GM04503 (cell line): ENCODE measurements around the gene SPINK8.
A peak's percentile ranks its signal among the peaks of the same experiment; 100 is the strongest.

Source experiments
- DNase-seq: peaks from one replicate; pipeline ENCODE4 v3.0.0-alpha.2; 2012; ENCODE audit warnings: low read depth

SPINK8 gene

GRCh38 chr3:48320996-48321395 is 12.5 kb downstream of the SPINK8 start:
- no peak for DNase-seq

DNA sequence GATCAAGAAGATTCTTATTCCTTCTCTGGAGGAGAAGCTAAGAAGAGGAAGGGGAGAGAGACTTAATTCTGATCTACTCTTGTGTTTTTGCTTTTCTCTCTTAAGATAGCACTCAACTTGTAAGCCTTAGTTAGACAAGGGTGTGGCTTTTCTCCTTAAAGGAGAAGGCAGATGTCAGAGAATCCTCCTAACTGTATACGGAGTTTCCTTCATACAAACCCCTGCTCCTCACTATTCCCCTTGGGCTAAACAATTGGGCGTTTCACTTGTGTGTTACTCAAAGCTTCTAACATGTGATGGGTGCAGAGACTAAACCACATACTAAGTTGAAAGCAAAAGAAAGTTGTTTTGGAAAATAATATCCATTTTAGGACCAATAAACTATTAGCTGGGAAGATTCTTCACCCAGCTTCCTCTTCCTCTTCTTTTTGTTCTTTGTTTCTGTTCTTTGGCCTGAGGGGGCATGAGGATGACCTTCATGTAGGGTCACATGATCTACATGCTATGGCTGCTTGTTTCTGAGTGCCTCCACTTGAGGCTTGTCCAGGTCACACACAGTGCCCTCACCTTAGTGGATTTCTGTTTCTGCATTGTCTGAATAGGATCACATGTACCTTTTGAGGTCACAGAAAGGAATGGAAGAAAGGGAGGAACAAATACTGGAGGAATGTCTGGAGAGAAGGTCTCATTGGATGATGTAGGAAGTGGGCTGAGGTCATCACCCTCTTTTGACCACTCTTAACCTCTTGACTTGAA is 14.6 kb downstream of the SPINK8 start:
- DNase-seq = no peak

DNA sequence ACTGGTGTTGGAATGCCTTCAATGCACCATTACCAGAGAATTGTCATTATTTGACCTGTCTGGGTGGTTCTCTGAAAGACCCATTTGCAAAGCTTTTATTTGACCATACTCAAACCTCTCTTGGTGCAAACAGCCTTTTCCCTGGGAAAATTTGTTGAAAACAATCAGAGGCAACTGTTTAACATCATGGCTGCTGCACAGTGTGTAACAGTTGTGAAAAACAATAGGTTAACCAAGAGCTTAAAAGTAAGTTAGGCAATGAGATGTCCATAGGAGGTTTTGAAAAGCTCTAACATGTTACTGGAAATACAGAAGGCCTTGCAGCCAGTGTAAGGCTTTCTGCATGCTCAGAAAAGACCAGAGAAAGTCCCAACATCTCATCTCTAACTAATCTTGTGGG is 18.9 kb downstream of the SPINK8 start:
- DNase-seq = no peak

DNA sequence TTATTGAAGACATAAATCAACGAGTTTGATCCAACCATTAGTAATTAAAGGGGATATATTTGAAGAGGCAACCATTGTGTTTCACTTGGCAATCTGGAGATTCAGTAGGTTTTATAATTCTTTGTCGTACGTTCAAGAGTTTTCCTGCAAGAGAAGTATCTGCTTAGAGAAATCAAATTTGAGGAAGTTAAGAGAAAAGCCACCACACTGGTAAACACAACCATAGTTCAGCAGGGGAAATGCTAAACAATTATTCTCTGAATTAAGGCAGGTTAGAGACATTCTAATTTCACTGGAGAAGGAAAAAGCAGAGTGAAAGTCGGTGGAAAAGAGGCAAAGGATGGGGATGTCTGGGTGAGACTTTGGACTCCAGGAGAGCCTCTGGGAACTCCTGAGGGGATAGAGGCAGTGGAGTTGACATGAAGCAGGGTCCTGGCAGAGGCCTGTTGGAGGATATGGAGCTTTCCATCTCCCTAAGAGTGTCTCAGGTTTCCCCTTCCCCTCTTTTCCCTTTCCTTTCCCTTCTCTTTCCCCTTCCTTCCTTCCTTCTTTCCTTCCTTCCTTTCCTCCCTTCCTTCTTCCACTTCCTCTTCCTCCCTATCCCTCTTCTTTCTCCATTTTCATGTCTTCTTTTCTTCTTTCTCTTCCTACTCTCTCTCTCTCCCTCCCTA is 26.5 kb downstream of the SPINK8 start:
- DNase-seq = no peak

DNA sequence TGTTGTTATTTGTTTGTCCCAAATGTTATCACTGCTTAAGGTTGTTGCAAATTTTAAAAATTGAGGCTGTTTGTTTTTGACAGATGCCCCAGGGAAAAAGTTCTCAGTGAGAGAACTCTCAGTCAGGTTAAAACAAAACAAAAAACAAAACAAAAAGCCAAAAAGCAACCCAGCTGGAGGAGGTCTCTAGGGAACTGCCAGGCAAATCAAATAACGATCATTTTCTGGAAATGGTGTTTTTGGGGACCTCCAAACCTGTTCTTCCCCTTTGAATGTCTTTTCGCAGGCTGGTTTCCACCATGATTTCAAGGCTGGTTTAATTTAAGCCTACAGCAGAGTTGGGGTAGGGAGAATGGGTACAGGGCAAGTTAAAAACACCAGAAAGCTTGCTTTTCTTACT is 27.2 kb downstream of the SPINK8 start:
- DNase-seq = no peak

DNA sequence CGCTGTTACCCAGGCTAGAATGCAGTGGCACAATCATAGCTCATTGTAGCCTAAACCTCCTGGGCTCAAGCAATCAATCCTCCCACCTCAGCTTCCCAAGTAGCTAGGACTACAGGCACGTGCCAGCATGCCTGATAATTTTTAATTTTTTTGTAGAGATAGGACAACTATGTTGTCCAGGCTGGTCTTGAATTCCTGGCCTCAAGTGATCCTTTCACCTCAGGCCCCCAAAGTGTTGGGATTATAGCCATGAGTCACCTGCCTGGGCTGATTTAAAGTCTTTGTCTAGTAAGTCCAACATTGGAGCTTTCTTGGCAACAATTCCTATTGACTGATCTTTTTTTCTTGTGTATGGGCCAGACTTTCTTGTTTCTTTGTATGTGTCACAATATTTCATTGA is 28.1 kb downstream of the SPINK8 start:
- no peak for DNase-seq

GRCh38 chr3:48303021-48303420 is 30.4 kb downstream of the SPINK8 start:
- DNase-seq = no peak

DNA sequence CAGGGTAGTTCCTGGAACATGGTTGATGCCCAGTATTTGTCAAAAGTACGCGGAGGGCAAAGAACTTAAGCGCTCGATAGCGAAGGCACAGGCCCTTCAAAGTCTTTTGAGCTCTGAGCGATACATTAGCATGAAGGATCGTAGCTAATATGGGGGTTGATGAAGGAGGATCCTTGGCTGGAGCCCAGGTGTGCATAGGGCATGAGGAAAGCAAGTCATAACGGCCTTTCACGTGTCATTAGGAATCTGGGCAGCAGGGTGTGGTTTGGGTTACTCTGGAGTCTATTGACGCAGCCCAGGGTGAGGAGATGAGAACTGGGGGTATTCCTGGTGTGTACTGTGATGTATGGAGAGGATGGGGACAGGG is 31.7 kb downstream of the SPINK8 start:
- peak; percentile 15 for DNase-seq

DNA sequence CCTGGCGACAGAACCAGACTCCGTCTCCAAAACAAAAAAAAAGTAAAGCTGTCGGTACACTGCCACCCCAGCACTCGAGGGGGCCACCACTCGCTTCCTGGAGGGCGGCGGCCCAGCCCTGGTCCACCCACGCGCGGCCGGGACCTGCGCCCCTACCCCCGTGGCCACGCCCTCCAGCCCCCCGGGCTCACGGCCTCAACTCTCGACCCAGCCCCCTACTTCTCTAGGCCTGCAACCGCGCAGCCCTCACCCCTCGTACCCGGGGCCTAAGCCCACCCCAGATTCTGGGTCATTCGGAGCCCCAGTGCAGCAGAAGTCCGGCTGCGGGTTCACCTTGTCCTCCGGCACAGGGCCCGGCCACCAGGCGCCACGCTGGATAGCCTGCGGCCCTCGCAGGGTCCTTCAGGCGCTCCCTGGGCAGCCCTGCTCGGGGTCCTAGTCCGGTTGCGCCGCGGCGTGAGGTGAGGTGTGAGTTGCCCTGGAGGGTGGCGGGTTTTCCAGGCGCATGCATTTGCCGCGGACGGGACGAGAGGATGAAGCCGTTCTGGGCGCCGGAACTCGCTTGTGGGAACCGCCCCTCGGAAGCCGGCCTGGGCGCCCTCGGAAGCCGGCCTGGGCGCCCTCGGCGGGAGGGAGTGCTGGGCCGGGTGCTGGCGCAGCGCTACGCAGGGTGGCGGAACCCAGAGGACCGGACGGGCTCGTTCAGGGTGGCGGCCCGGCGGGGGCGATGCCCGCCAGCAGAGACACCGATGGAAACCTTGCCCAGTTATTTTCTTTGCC is 32.3 kb downstream of the SPINK8 start, which contains the start of gene NME6:
NME6 (minus strand) TSS at position 348 of the 780 bp plus-strand sequence.
- DNase-seq = peak; percentile 48

DNA sequence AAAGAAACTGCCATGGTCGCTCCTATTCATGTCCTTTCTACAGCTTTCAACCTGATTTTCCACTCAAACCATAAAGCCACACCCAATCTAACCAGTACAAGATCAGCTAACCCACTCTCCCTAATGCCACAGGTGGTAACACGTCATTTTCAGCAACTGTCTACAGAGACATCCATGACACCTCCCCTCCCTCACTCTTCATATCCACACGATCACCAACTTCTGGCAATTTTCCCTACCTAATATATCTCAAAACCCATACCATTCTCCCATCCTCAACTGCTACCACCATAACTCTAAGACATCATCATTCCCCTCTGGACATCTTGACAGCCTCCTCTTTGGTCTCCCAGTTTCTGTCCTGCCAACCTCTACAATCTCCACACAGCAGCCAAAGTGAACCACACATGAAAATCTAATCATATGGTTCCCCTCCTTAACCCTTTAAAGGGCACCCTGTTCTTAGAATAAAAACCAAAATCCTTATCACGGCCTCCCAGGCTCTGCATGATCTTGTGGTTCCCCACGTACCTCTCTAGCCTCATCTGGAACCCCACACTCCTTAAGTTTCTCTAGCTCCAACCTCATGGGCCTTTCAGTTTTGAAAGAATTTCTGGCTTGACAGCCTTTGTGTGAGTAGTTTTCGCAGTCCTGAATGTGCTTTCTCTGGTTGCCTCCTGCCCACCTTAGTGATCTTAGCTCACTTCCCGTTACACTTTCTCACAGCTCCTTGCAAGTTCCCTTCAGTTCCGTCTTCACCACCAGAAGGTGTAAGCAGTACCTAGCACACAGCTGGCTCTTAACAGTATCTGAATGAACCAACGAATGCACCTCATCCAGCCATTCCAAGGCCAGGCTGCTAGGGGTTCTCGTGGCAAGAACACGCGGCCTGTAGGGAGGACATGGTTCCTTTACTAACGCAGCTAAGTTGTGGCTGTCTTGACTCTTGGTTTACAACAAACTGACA is 33.4 kb downstream of the SPINK8 start:
- no peak for DNase-seq

DNA sequence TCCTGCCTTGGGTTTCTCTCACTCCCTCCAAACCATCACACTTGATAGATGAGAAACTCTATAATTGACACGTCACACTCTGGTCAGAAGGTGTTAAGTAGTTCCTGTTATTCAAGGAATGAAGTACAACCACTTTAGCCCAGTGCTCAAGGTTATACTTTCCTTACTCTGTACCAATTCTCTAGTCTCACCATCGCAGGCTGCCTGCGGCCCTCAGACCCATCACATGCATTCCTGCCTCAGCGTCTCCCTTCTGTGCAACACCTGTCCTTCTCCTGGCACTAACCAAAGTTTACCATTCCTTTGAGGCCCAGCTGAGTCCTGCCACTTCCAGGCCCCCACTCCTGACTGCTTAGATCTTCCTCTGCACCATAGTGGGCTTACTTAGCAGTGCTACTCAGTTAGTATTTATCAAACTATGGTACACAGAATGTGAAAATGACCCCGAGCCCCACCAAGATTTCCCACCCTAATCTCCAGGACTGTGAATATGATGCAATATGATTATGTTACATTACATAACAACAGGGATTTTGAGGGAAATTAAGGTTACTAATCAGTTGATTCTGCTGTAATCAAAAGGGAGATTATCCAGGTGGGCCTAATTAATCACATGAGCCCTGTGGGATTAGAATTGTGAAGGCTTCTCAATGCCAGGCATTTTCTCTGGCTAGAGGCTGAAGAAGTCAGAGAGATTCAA is 36.2 kb downstream of the SPINK8 start:
- no peak for DNase-seq

- DNase-seq = no peak
Measured at GRCh38 chr3:48296699-48297098, 36.8 kb downstream of the SPINK8 start.

GRCh38 chr3:48294611-48295263 is 38.7 kb downstream of the SPINK8 start:
- DNase-seq = no peak

DNA sequence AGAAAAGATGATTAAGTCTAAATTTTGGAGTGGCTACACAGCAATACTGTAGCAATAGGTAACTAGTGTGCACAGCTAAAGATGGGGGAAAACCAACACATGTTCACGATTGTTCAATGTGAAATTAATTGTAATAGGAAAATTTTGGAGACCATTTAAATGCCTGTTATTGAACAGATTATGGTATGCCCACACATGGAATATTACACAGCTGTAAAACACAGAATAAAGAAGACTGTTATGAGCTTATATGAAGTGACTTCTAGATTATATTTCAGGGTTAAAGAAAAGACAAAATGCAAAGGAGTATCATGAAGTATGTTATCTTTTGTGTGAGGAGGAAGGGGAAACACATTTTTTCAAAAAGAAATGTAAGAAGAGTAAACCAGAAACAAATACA is 43.8 kb downstream of the SPINK8 start:
- no peak for DNase-seq

GRCh38 chr3:48287034-48287433 is 46.4 kb downstream of the SPINK8 start:
- no peak for DNase-seq

GRCh38 chr3:48286308-48286707 is 47.2 kb downstream of the SPINK8 start:
- DNase-seq = no peak

DNA sequence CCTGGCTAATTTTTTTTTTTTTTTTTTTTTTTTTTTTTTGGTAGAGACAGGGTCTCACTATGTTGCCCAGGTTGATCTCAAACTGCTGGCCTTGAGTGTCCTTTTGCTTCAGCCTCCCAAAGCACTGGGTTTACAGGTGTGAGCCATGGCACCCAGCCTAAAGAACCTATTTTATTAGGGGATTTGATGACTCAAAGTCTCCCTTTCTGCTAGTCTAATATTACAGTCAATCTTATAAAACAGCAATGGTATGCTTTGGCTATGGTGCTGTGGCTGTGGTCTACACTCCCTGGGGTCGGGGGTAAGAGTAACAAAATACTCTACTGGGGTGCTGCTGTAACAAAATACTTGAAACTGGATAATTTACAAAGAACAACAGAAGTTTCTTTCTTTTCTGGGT is 47.8 kb downstream of the SPINK8 start:
- DNase-seq = no peak

DNA sequence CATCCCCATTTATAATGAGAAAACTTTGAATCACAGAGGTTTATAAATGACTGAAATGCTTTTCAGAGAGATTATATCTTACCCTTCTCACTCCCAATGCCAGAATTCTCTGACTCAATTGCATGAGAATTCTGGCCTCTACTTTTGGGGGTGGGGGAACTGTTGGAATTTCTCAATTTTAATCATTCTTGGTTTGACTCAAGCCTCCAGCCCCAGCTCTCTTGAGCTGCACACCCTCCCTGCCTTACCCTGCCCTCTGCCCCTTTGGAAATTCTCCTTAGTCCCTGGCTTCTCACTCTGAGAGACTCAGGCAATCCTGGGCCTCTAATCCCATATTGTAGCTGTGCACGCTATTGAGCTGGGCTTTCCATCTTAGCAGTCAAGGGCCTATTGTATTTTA is 48.3 kb downstream of the SPINK8 start:
- peak; percentile 36 for DNase-seq

DNA sequence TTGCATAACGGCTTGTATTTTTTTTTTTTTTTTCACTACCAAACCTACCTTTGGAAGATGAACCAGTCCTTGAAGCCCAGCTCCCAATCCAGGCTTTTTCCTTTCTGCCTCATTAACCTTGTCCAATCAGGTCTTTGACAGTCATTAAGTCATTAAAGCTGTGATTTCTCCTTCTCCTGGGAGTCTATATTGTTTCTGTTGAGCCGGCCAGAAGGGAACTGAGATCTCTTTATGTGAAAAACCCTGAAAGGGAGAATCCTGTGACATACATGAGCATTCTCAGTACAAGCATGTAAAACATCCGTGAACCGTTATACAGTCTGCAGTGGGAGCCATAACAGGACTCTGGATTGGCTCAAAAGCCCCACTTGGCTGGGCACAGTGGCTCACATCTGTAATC is 52.6 kb downstream of the SPINK8 start:
- DNase-seq = no peak

DNA sequence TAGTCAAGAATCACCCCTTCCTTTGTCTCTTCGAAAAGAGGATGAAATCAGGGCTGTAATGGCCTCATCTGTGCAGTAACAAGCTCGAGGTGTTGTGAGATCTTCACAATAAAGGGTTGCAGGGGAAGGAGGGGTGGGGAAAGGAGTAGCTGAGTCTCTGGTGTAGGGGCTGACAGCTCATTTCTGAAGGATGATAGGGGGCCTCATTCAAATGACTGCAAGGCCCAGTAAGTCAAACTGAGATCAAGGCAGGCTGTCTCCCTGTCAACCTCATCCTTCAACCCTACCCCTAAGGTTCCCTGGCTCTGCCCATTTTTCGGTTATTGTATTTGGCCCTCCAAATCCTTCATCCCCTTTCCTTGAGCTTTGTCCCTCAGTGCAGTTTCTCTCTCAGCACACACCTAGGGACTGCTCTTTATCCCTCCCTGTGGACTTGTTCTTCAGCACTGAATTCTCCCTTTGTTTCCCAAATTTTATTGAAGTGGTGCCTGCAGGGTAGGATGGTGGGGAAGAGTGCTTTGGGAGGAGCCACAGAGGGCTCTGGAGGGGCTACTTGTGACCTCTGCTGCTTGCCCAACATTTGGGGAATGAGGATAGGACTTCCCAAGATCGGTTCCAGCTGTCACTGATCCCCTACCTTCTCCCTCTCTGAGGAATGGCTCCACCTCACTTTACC is 54.4 kb downstream of the SPINK8 start:
- no peak for DNase-seq
